Breast epithelium (tissue), 4 donors: Measurements from ENCODE around the gene CACNG8. TPM values are rescaled to one million over a fixed set of nuclear protein-coding genes. Genes with fewer than 3 reads are reported as not detected.

Experiments used
- DNase-seq, 2 donors: peaks; one replicate each; pipeline ENCODE4 v3.0.0-alpha.2; 2019; ENCODE audit warnings: low spot score in 2 of 2
- H3K27ac ChIP-seq, 2 donors: fragments of 200-600 bp; sonication (generic) in 1 of 2; one replicate each; pipeline ENCODE4 v1.5.1; 2016 to 2019; ENCODE audit warnings: mild to moderate bottlenecking in 1 of 2
- H3K27me3 ChIP-seq, 2 donors: fragments of 200-600 bp; sonication (generic) in 1 of 2; one replicate each; pipeline versions ENCODE4 v1.5.1 to v1.6.0; 2017 to 2019; ENCODE audit warnings: control low read depth in 1 of 2, mild to moderate bottlenecking in 1 of 2
- H3K36me3 ChIP-seq: fragments of 200-600 bp; one replicate; pipeline ENCODE4 v1.5.1; 2019
- H3K4me1 ChIP-seq, 2 donors: fragments of 200-600 bp; sonication (generic); one replicate each; pipeline ENCODE4 v1.5.1; 2016 to 2019; ENCODE audit warnings: control low read depth in 1 of 2
- H3K4me3 ChIP-seq, 3 donors: fragments of 200-600 bp; sonication (generic); 1 replicate in 2 of 3; 2 replicates in 1 of 3; pipeline ENCODE4 v1.5.1; 2016 to 2019; ENCODE audit warnings: mild to moderate bottlenecking in 3 of 3, moderate library complexity in 2 of 3
- H3K9me3 ChIP-seq, 2 donors: fragments of 200-600 bp; sonication (generic) in 1 of 2; one replicate each; pipeline ENCODE4 v1.5.1; 2016 to 2019; ENCODE audit warnings: control low read depth in 1 of 2
- POLR2A ChIP-seq: fragments of 450-650 bp; IDR thresholded peaks from one replicate; pipeline ENCODE4 v1.6.1; 2016; ENCODE audit warnings: antibody characterized with exemption, mild to moderate bottlenecking, moderate library complexity
- POLR2AphosphoS5 ChIP-seq, 3 donors: sonication (generic); formaldehyde crosslinking; IDR thresholded peaks; one replicate each; pipeline ENCODE4 v1.6.1; 2017; ENCODE audit warnings: antibody characterized with exemption in 3 of 3
- intact Hi-C: fragments of 100-400 bp; cut with DNase I; formaldehyde crosslinking; loops from one replicate; pipeline ENCODE4 v1.15.1; 2023; ENCODE audit warnings: low total_unique reads
- total RNA-seq, 3 donors: library from RNA; depleted of rRNA; stranded (reverse); fragments of >200 nt; gene quantifications; one replicate each; pipeline ENCODE4 v1.1.0, GENCODE V29; 2016
- TF ChIP-seq, protein P1 (sequence below), 3 donors: fragments of 450-650 bp; IDR thresholded peaks; one replicate each; pipeline ENCODE4 v1.5.1; 2016 to 2017; ENCODE audit warnings: antibody characterized with exemption in 3 of 3, mild to moderate bottlenecking in 3 of 3, moderate library complexity in 3 of 3

CACNG8 gene
- under 1 TPM in 1 of 3 donors, not detected in 2; under 0.01 TPM for total RNA-seq

DNA sequence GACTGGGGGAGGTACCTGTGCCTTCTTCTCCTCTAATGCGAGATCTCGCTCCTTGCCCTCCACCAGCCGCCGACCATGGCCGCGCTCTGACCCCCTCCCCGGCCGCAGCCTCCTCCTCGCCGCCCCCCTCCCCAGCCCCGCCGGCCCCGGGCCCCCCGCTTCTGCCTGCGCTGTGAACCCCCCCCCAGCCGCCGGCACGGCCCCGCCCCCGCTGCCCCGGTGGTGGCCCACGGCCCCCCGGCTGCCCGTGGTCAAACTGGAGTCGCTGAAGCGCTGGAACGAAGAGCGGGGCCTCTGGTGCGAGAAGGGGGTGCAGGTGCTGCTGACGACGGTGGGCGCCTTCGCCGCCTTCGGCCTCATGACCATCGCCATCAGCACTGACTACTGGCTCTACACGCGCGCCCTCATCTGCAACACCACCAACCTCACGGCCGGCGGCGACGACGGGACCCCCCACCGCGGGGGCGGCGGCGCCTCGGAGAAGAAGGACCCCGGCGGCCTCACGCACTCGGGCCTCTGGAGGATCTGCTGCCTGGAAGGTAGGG, at the start of gene CACNG8:
Gene CACNG8 (plus strand): TSS at position 51 of the 545 bp plus-strand sequence.
- Histone ChIP-seq H3K4me1 (no peaks in the 10 kb centered on the region), H3K36me3 (no peaks in the 10 kb centered on the region), H3K9me3 (no peaks in the 10 kb centered on the region), H3K27me3 (peaks cover 9 to 79% of the 10 kb centered on the region in 2 donors), H3K4me3 (no peak within 1 kb of the TSS), H3K27ac (no peak within 1 kb of the TSS)
- no peak for DNase-seq
- TF ChIP-seq, protein P1, sequence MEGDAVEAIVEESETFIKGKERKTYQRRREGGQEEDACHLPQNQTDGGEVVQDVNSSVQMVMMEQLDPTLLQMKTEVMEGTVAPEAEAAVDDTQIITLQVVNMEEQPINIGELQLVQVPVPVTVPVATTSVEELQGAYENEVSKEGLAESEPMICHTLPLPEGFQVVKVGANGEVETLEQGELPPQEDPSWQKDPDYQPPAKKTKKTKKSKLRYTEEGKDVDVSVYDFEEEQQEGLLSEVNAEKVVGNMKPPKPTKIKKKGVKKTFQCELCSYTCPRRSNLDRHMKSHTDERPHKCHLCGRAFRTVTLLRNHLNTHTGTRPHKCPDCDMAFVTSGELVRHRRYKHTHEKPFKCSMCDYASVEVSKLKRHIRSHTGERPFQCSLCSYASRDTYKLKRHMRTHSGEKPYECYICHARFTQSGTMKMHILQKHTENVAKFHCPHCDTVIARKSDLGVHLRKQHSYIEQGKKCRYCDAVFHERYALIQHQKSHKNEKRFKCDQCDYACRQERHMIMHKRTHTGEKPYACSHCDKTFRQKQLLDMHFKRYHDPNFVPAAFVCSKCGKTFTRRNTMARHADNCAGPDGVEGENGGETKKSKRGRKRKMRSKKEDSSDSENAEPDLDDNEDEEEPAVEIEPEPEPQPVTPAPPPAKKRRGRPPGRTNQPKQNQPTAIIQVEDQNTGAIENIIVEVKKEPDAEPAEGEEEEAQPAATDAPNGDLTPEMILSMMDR (IDR thresholded peaks at IDR 0.05): no peak
- TF ChIP-seq POLR2AphosphoS5 (IDR thresholded peaks at IDR 0.05) (no peak), POLR2A (no peak)
- intact Hi-C loops: no loop called here

DNA sequence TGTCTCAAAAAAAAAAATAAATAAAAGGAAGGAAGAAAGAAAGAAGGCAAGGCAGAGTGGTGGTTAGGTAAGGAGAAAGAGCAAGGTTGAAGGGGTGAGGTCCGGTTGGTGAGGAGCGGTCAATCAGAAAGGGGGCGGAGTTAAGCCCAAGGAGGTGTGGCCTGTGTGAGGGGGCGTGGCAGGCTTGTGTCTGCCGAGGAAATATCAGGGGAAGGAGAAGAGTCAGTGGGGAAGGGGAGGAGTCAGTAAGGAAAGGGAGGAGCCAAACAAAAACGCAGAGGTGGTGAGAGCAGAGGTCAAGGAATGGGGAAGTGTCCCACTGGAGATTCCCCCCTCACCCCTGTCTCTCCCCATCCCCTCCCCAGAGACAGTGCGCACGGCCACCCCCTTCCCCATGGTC, 47.7 kb upstream of the CACNG8 start:
- Histone ChIP-seq H3K4me1 (no peaks in the 10 kb centered on the region), H3K27ac (no peak overlapping the region), H3K27me3 (peaks cover 0 to 54% of the 10 kb centered on the region in 2 donors), H3K4me3 (no peak overlapping the region), H3K36me3 (no peaks in the 10 kb centered on the region), H3K9me3 (no peaks in the 10 kb centered on the region)
- no peak for DNase-seq
- TF ChIP-seq POLR2A: no peak
- TF ChIP-seq, protein P1 (IDR thresholded peaks at IDR 0.05): no peak
- intact Hi-C loops: no loop called here

DNA sequence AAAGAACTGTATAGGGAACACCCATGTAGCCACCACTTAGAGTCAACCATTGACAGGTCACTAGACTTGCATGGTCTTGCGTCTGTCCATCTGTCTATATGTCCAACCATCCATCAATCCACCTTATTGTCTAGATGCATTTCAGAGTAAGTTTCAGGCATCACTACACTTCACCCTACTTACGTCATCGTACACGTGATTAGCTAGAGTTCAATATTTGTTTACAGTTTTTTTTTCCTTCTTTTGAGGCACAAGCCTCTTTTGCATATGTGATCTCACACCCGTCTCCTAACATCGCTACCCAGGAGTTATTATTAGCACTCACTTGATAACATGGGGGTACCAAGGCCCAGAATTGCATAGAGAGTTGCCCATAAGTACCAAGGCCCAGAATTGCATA, 46.7 kb upstream of the CACNG8 start:
- Histone ChIP-seq H3K27me3 (peaks cover 0 to 44% of the 10 kb centered on the region in 2 donors), H3K27ac (no peak overlapping the region), H3K36me3 (no peaks in the 10 kb centered on the region), H3K4me3 (no peak overlapping the region), H3K9me3 (no peaks in the 10 kb centered on the region), H3K4me1 (no peaks in the 10 kb centered on the region)
- no peak for DNase-seq
- TF ChIP-seq, protein P1 (IDR thresholded peaks at IDR 0.05): no peak
- TF ChIP-seq POLR2A (no peak), POLR2AphosphoS5 (IDR thresholded peaks at IDR 0.05) (no peak)
- intact Hi-C loops: no loop called here

DNA sequence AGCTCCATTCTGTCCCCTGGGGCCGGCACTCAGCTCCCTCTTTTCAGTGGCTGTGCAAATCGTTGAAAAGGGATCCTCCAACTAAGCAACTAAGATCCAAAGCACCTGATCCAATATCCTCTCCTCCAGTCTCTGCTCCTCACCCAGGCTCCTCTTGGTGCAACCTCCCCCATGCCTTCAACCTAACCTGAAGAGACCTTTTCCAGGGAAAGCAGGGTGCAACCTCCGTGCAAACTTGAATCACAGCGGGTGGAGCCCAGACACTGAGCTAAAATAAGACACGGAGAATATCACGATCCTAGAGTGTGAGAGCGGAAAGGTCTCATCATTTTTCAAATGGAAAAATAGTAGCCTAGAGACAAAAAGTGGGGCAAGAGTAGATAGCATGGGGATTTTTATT, 45.4 kb upstream of the CACNG8 start:
- H3K4me1 ChIP-seq: no peaks in the 10 kb centered on the region
- intact Hi-C loops: no loop called here

DNA sequence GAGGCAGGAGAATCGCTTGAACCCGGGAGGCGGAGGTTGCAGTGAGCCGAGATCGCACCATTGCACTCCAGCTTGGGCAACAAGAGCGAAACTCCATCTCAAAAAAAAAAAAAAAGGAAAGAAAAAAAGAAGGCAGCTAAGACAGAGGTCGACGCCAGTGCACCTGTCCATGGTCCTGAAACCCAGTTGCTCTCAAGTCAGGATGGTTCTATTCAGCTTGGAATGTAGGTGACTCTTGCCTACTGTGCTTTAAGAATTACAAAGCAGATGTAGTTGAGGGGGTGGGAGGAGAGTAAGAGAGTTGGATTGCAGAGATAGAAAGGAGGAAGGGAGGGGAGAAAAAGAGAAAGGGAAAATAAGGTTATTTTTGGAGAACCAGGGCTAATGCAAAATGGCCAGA, 35.0 kb upstream of the CACNG8 start:
- Histone ChIP-seq H3K4me1 (no peaks in the 10 kb centered on the region), H3K36me3 (no peaks in the 10 kb centered on the region), H3K4me3 (no peak overlapping the region), H3K27me3 (no peaks in the 10 kb centered on the region), H3K9me3 (no peaks in the 10 kb centered on the region), H3K27ac (no peak overlapping the region)
- DNase-seq: no peak
- intact Hi-C loops: no loop called here
- TF ChIP-seq POLR2AphosphoS5 (IDR thresholded peaks at IDR 0.05) (no peak), POLR2A (no peak)
- TF ChIP-seq, protein P1 (IDR thresholded peaks at IDR 0.05): no peak

More for the DNA sequence above, 45.4 kb upstream of the CACNG8 start:
- TF ChIP-seq, protein P1 (IDR thresholded peaks at IDR 0.05): no peak
- no peak for TF ChIP-seq POLR2A
- no peak for TF ChIP-seq POLR2AphosphoS5 (IDR thresholded peaks at IDR 0.05)
- no peaks in the 10 kb centered on the region for H3K36me3 ChIP-seq
- H3K27me3 ChIP-seq: peaks cover 0 to 30% of the 10 kb centered on the region in 2 donors
- no peak for DNase-seq
- no peak overlapping the region for H3K27ac ChIP-seq
- H3K9me3 ChIP-seq: no peaks in the 10 kb centered on the region
- no peak overlapping the region for H3K4me3 ChIP-seq
